Measurements from ENCODE around the gene SPTA1.
"Not testable (repeated sequence)": the region's sequence is repeated elsewhere in the genome, so short reads cannot be mapped to it uniquely, and the experiment has no call there.

SPTA1 gene

GRCh38 chr1:158686111-158687009, at the start of gene SPTA1:
Gene SPTA1, minus strand, starts transcription at chr1:158686715. Its CDS starts 198 bp downstream, at chr1:158686517.
- no peak for DNase-seq

GRCh38 chr1:158735848-158736247, 49.3 kb upstream of the SPTA1 start:
- no peak for DNase-seq

DNA sequence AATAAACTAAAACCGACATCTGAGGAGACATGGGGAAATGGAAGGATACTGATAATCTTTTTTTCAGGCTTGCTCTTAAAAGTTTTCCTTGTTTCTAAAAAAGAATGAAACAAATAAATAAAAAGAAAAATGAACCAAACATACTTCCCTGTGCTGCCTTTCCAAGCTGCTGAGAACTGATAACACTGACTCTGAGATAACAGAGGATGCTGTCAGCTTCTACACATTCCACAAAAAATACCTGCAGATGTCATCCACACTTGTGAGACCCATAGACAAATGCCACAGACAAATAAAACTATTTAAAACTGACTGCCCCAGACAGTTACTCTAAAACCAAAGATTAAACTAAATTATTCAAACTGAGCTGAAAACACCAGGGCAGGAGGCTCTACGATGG, 46.0 kb upstream of the SPTA1 start:
- DNase-seq, result no peak

GRCh38 chr1:158731707-158732106, 45.2 kb upstream of the SPTA1 start:
- no peak for DNase-seq

DNA sequence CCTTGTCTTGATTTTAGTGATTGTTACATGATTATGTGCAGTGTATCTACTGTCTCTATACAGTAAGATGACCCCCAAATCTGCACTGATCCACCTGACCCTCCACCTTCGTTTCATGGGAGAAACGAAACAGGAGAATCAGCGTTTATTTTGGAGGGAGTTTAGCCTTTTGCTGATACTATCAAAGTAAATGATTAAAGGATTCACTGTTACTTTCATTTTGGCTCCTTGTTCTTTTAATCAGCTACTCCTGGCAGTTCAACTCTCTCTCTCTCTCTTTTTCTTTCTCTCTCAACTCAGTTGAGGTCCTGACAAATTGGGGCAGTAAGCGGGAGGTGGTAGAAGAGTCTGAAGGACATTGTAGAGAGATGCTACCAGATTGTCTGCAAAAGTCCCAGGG, 43.9 kb upstream of the SPTA1 start:
- no peak for DNase-seq

GRCh38 chr1:158728510-158729225, 42.2 kb upstream of the SPTA1 start:
- DNase-seq, result no peak

GRCh38 chr1:158724442-158724841, 37.9 kb upstream of the SPTA1 start:
- DNase-seq, result no peak

DNA sequence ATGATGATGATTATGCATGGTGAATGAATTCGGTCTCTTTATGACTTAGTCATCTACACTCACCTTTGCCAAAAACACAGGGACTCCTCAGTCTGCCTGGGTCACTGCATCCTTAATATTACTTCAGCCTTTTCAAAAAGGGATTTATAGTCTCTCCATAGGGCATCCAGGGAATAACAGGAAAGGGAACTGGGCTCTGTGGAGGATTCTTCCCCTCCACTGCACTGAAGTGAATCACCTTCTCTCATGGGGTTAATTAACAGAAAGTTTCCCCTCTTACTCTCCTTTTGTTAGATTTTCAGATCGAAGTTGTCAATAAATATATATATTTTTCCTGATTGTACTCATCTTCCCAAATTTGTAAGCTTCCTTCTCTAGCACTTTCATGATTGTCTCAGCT, 34.1 kb upstream of the SPTA1 start, which contains the start of gene OR6K3:
Gene OR6K3, minus strand, starts transcription at position 101 of the 400 bp plus-strand sequence. CDS start 2,605 bp downstream, outside the sequence.
- no peak for DNase-seq

- DNase-seq, result no peak
Measured at GRCh38 chr1:158719664-158720063, 33.1 kb upstream of the SPTA1 start.

DNA sequence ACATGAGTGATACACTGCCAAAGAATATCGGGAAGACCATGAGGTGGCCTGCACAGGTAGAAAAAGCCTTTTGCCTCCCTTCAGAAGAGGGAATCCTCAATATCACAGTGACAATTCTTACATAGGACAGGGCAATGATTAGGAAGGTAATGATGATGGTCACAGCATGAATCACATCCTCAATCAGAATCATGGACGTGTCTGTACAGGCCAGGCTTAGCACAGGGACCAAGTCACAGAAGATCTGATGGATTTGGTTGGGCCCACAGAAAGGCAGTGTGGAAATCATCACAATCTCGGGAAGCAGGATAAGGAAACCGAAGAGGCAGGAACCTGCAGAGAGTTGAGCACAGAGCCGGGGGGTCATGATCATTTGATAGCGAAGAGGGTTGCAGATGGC, 30.8 kb upstream of the SPTA1 start:
- no peak for DNase-seq

DNA sequence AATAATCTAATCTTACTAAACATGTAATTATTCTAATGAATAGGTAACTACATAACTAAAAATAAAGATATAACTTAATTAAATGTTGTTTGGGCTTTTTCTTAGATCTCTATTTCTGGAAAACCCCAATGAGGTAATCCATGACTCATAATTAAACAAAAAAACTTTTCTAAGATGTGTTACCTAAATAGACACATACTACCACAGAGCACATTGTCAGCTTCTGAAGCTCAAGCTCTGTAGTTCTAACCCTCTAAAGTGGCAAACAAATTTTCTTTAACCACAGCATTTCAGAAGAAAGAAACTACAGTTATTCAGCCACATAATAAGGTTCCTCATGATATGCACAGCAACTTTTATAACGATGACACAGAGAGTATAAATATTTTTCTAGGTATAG, 29.8 kb upstream of the SPTA1 start:
- DNase-seq, result no peak

GRCh38 chr1:158714754-158715153, 28.2 kb upstream of the SPTA1 start:
- no peak for DNase-seq

DNA sequence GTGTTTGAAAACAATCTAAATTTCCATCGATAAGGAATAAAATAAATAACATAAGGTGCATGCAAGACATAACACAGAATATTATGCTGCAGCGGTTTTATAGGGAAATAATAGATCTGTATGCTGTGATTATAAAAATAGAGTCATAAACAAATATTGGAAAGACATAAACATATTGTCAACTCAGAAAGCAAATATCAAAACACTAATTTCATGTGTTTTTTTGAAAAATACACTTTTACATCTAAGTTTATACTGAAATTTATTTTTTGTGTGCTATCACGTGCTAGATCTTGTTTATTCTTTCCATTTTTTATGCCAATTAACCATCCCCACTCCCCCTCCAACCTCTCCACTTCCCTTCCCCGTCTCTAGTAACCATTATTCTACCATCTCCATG, 24.6 kb upstream of the SPTA1 start:
- no peak for DNase-seq

GRCh38 chr1:158706096-158706495, 19.6 kb upstream of the SPTA1 start:
- DNase-seq, result no peak

DNA sequence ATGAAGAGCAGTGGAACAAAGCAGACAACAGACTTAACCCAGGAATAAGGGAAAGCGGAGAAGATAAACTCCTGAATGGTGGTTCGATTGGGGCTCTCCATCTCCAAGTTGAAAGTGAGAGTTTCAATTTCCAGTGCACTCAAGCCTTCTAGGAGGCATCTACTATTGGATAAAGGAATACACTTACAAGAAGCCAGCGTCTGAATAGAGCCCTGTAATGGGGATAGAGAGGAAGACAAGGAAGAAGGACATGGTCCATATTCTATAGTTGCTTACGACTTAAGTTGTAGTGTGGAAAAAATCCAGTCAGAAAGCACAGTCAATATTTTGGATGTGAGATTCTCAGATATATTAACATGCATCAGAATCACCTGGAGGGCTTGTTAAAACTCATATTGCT, 14.0 kb upstream of the SPTA1 start, which contains the start of gene OR6K2:
Gene OR6K2, minus strand, starts transcription at position 101 of the 400 bp plus-strand sequence. Its CDS starts 0 bp downstream, at position 101.
- DNase-seq, result no peak

DNA sequence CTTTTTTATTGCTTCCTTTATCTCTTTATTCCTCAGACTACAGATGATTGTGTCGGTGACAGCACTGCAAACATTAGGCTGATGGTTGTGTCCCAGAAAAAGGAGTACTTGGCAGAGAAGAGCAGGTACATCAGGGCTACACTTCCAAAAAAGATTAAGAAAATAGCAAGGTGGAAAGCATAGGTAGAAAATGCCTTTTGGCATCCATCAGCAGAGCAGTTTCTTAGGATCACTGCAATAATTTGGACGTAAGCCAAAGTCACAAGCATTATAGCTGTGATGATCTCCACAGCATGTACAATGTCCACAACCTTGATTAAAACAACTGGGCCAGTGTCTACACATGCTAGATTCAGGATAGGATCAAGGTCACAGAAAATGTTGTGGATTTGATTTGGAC, 8.1 kb upstream of the SPTA1 start:
- DNase-seq, result no peak

- no peak for DNase-seq
Measured at GRCh38 chr1:158692356-158692755, 5.8 kb upstream of the SPTA1 start.

DNA sequence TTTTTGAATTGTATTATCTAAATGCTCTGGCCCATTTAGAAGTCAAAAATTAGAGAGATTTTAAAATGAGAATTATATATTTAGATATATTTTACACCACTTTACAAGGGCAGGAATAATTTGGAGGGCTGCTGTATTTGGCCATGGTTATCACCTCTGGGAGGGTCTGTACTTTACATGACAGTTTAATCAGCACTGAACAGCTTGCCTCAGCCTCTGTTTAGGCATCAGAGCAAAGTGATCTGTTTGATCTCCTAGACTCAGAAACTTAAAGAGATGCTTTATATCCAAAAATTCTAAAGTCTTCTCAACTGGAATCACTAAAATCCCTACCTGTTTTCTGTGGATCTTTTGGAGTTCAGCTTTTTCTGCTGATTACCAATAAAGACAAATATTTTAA, 5.4 kb upstream of the SPTA1 start:
- no peak for DNase-seq

GRCh38 chr1:158691149-158691548, 4.6 kb upstream of the SPTA1 start:
- DNase-seq, result not testable (repeated sequence)

- DNase-seq, result no peak
Measured at GRCh38 chr1:158689875-158690274, 3.4 kb upstream of the SPTA1 start.

DNA sequence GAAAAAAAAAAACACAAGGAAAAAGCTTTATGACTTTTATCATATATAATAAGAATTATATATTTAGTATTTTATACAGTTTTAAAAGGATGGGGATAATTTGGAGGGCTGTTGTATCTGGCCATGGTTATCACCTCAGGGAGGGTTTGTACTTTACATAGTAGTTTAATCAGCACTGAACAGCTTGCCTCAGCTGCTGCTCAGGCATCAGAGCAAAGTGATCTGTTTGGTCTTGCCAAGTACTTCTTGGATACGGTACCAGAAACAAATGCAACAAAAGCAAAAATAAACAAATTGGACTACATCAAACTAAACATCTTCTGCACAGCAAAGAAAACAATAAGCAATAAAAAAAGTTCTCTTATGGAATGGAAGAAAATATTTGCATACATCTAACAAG, 2.6 kb upstream of the SPTA1 start:
- DNase-seq, result no peak

GRCh38 chr1:158688343-158688742, 1.8 kb upstream of the SPTA1 start:
- not testable (repeated sequence) for DNase-seq

- no peak for DNase-seq
Measured at GRCh38 chr1:158687037-158687436, 522 bp upstream of the SPTA1 start.

- no peak for DNase-seq
Measured at GRCh38 chr1:158685085-158685484, 1.4 kb downstream of the SPTA1 start.
